HFFc6 (cell line): ENCODE data around the gene OR9Q1. TPM values are rescaled to one million over a fixed set of nuclear protein-coding genes. Genes with fewer than 3 reads are reported as not detected.

Experiments
- DNase-seq: peaks from one replicate; pipeline ENCODE4 v3.0.0-alpha.2; 2018
- H3K27ac Mint-ChIP-seq: 2 replicates; pipeline ENCODE4 v1.8.0; 2020; ENCODE audit warnings: mild to moderate bottlenecking, mixed read lengths
- H3K27me3 Mint-ChIP-seq: 2 replicates; pipeline ENCODE4 v1.8.0; 2021; ENCODE audit warnings: mild to moderate bottlenecking, moderate library complexity, mixed read lengths; ENCODE audit not compliant: insufficient read depth
- H3K36me3 Mint-ChIP-seq: 2 replicates; pipeline ENCODE4 v1.8.0; 2021; ENCODE audit warnings: low read depth, mixed read lengths
- H3K4me1 Mint-ChIP-seq: 2 replicates; pipeline ENCODE4 v1.8.0; 2020; ENCODE audit warnings: low read depth, mixed read lengths
- H3K4me3 Mint-ChIP-seq: 2 replicates; pipeline ENCODE4 v1.8.0; 2020; ENCODE audit warnings: mild to moderate bottlenecking, moderate library complexity, mixed read lengths
- H3K9me3 Mint-ChIP-seq: 2 replicates; pipeline ENCODE4 v1.8.0; 2020; ENCODE audit warnings: mild to moderate bottlenecking, mixed read lengths
- long read RNA-seq: library from polyadenylated mRNA; unstranded; transcript quantifications from one replicate; pipeline ENCODE4 v2.0.0, GENCODE V29; 2019
- total RNA-seq, 6 experiments: library from RNA; stranded (reverse); fragmentation: NEBNext Ultra II Directional; extraction: Animal tissue kit (Norgen Biotek cat#: 25700); gene quantifications; 2 replicates in 1 of 6; 3 replicates in 5 of 6; pipeline ENCODE4 v1.2.3, GENCODE V29; 2021
- TF ChIP-seq, protein P1 (sequence below): fragments of 200-600 bp; sonication (generic); IDR thresholded peaks from 2 replicates; pipeline ENCODE4 v1.5.0; 2021; ENCODE audit warnings: antibody characterized with exemption, mild to moderate bottlenecking

The OR9Q1 gene, protein sequence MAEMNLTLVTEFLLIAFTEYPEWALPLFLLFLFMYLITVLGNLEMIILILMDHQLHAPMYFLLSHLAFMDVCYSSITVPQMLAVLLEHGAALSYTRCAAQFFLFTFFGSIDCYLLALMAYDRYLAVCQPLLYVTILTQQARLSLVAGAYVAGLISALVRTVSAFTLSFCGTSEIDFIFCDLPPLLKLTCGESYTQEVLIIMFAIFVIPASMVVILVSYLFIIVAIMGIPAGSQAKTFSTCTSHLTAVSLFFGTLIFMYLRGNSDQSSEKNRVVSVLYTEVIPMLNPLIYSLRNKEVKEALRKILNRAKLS
- total RNA-seq = not detected
- long read RNA-seq = 0 reads

DNA sequence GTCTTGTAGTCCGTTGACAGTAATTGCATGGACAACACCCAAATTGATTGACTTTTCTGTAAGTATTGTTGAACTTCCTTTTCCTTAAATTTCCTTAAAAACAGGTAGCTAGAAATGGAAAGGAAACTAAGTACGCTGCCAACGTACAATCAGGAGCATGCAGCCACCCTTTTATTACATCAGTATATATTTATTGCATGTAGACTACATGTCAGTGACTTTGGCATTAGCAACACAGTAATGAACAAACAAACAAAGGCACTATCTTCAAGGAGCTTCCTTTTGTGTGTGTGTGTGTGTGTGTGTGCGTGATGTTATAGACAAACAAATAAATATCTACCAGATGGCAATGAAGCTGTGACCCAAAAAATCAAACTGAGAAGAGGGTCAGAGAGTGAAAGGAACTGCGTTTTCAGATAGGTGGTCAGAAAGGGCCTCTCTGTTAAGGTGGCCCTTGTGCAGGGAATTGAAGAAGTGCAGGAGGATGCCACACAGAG is at the start of gene OR9Q1:
TSS of gene OR9Q1 (plus strand) at position 447 of the 497 bp plus-strand sequence. CDS start 155,564 bp downstream, outside the sequence.
- peaks cover 4% of the 10 kb centered on the region for H3K27me3 Mint-ChIP-seq
- no peaks in the 10 kb centered on the region for H3K9me3 Mint-ChIP-seq
- peak within 1 kb of the TSS; percentile 50; the same call in 1 of the 2 replicates for H3K4me3 Mint-ChIP-seq
- peaks cover 37% of the 10 kb centered on the region for H3K4me1 Mint-ChIP-seq
- peak within 1 kb of the TSS; percentile 54 for H3K27ac Mint-ChIP-seq
- H3K36me3 Mint-ChIP-seq = no peaks in the 10 kb centered on the region
- DNase-seq = no peak
- TF ChIP-seq, protein P1, sequence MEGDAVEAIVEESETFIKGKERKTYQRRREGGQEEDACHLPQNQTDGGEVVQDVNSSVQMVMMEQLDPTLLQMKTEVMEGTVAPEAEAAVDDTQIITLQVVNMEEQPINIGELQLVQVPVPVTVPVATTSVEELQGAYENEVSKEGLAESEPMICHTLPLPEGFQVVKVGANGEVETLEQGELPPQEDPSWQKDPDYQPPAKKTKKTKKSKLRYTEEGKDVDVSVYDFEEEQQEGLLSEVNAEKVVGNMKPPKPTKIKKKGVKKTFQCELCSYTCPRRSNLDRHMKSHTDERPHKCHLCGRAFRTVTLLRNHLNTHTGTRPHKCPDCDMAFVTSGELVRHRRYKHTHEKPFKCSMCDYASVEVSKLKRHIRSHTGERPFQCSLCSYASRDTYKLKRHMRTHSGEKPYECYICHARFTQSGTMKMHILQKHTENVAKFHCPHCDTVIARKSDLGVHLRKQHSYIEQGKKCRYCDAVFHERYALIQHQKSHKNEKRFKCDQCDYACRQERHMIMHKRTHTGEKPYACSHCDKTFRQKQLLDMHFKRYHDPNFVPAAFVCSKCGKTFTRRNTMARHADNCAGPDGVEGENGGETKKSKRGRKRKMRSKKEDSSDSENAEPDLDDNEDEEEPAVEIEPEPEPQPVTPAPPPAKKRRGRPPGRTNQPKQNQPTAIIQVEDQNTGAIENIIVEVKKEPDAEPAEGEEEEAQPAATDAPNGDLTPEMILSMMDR = no peak

DNA sequence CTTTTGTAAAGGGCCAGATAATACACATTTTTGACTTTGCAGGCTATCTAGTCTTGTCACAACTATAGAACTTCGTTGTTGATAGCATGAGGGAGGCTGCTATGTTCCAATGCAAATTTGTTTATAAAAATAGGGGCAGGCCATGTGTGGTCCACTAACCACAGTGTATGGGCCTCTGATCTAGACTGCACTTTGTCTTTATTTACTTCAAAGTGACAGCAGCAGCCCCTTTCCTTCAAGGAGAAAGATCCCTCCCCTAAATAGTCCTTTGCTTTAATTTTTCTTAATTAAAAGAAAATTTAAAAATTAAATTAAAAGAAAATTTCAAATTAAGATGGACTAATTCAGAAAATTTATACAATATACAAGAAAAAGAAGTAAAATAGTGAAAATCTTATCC is 49.5 kb upstream of the OR9Q1 start:
- Mint-ChIP-seq H3K27me3 (no peaks in the 10 kb centered on the region), H3K27ac (no peak overlapping the region), H3K36me3 (no peaks in the 10 kb centered on the region), H3K4me1 (no peaks in the 10 kb centered on the region), H3K4me3 (no peak overlapping the region), H3K9me3 (no peaks in the 10 kb centered on the region)
- TF ChIP-seq, protein P1 = no peak
- DNase-seq = no peak

DNA sequence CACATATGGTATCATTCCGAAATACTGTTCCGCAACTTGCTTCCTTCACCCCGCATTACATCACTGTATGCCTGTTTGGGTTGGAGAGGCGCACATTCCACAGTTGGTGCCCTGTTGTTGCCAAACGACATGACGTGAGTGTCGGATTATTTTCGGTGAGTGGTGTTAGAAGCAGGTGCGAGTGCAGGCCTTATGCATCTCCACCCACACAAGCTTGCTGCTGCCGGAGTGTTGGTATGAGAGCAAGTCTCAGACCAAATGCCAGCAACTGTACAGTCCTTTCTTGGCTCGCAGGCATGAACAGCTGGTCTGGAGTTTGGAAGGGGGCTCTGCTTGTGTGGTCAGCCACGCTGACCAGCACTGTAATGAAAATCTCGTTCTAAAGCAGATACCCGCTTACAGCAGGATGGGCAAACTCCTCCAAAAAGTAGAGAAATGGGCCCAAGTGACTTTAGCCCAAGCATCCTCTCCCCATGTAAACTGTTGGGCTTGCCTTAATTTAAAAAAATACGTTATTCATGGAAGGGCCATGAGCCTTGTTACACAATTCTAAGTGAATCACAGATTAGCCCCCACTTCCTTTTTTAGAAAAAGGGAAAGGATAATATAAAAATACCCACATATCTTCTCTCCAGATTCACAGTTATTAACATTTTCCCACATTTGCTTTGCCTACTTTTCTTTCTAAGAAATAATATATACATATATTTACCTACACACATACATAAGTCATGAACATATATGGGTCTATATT is 48.7 kb upstream of the OR9Q1 start:
- Mint-ChIP-seq H3K4me1 (no peaks in the 10 kb centered on the region), H3K27me3 (no peaks in the 10 kb centered on the region), H3K4me3 (no peak overlapping the region), H3K36me3 (no peaks in the 10 kb centered on the region), H3K27ac (no peak overlapping the region), H3K9me3 (no peaks in the 10 kb centered on the region)
- TF ChIP-seq, protein P1 = no peak
- DNase-seq = no peak

DNA sequence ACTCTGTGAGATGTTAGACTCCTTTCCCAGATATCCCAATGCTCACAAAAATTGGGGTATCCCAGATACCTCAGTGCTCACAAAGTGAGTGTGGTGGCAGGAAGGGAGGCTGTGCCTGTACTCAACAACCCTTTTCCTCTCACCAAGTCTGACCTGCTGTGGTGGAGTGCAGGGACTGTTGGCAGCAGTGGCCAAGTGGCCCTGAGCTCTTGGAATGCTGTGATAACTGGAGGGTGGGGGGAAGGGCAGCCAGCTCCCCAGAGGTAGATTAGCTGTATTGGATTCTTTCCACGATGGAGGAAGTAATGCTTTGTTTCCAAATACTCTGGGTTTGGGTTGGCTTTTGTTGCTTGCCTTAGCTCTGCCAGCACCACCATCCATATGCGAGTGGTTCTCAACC is 46.0 kb upstream of the OR9Q1 start:
- peaks cover 2% of the 10 kb centered on the region; the same call in 1 of the 2 replicates for H3K27me3 Mint-ChIP-seq
- no peaks in the 10 kb centered on the region for H3K9me3 Mint-ChIP-seq
- H3K27ac Mint-ChIP-seq = no peak overlapping the region
- H3K36me3 Mint-ChIP-seq = no peaks in the 10 kb centered on the region
- no peak overlapping the region for H3K4me3 Mint-ChIP-seq
- TF ChIP-seq, protein P1 = no peak
- H3K4me1 Mint-ChIP-seq = no peaks in the 10 kb centered on the region
- no peak for DNase-seq

GRCh38 chr11:57978686-57979531 is 44.8 kb upstream of the OR9Q1 start:
- H3K27me3 Mint-ChIP-seq = peaks cover 5% of the 10 kb centered on the region; the same call in 1 of the 2 replicates
- DNase-seq = no peak
- TF ChIP-seq, protein P1 = no peak
- no peaks in the 10 kb centered on the region for H3K36me3 Mint-ChIP-seq
- no peaks in the 10 kb centered on the region for H3K9me3 Mint-ChIP-seq
- H3K27ac Mint-ChIP-seq = no peak overlapping the region
- no peak overlapping the region for H3K4me3 Mint-ChIP-seq
- no peaks in the 10 kb centered on the region for H3K4me1 Mint-ChIP-seq
